ENCODE measurements around the gene SCGN.

Gene SCGN

DNA sequence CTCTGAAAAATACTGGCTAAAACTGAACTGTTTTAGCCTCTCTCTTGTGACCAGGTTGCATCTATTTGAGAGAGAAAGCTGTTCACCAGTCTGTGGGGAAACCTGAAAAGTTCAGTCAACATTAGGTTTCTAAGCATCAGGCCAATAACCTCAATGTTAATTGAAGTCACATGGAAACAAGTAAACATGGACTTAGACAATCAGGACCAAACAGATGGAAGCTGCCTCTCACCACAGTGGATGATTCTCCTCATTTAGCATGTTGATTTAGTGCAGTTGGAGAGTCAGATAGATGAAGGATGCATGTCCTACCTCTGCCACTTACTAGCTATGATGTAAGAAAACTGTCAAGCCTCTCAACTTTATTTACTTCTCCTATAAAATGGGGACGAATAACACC, 18.2 kb downstream of the SCGN start:
- H3K9ac ChIP-seq (ENCODE audit: low read depth, low read length): no peak overlapping the region
- no peaks in the 10 kb centered on the region for H3K27me3 ChIP-seq (ENCODE audit: control insufficient read depth, insufficient read depth, low read length)
- no peaks in the 10 kb centered on the region for H3K4me1 ChIP-seq (ENCODE audit: control insufficient read depth, insufficient read depth, low read length)
- H3K9me3 ChIP-seq (ENCODE audit: control insufficient read depth, insufficient read depth, low read length): no peaks in the 10 kb centered on the region
- H3K36me3 ChIP-seq (ENCODE audit: control insufficient read depth, insufficient read depth, low read length): no peaks in the 10 kb centered on the region
- H3K4me3 ChIP-seq (ENCODE audit: low read depth, low read length): no peak overlapping the region

GRCh38 chr6:25670793-25671513, 18.9 kb downstream of the SCGN start:
- Histone ChIP-seq H3K4me3 (ENCODE audit: low read depth, low read length) (no peak overlapping the region), H3K27me3 (ENCODE audit: control insufficient read depth, insufficient read depth, low read length) (no peaks in the 10 kb centered on the region), H3K9ac (ENCODE audit: low read depth, low read length) (no peak overlapping the region), H3K9me3 (ENCODE audit: control insufficient read depth, insufficient read depth, low read length) (no peaks in the 10 kb centered on the region), H3K36me3 (ENCODE audit: control insufficient read depth, insufficient read depth, low read length) (no peaks in the 10 kb centered on the region), H3K4me1 (ENCODE audit: control insufficient read depth, insufficient read depth, low read length) (no peaks in the 10 kb centered on the region)

DNA sequence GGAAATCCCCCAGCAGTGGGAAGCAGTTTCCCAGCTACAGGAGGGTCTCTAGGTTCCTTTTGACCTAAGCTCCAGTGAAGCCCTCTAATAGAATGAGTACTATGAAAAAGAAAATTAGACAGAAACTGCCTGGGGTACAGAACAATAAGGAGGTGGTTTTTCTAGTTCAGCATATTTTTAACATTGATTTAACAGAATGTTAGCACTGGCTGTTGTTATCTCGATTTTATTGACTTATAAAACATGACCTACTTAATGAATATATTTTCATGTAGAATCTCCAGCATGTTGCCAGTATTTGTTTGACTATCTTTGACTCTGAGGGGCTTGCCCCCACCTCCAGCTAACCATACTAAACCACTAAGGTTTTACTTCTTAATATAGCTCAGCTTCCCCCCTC, 19.6 kb downstream of the SCGN start:
- no peak overlapping the region for H3K4me3 ChIP-seq (ENCODE audit: low read depth, low read length)
- no peak overlapping the region for H3K9ac ChIP-seq (ENCODE audit: low read depth, low read length)
- no peaks in the 10 kb centered on the region for H3K9me3 ChIP-seq (ENCODE audit: control insufficient read depth, insufficient read depth, low read length)
- H3K27me3 ChIP-seq (ENCODE audit: control insufficient read depth, insufficient read depth, low read length): no peaks in the 10 kb centered on the region
- no peaks in the 10 kb centered on the region for H3K4me1 ChIP-seq (ENCODE audit: control insufficient read depth, insufficient read depth, low read length)
- no peaks in the 10 kb centered on the region for H3K36me3 ChIP-seq (ENCODE audit: control insufficient read depth, insufficient read depth, low read length)

- Histone ChIP-seq H3K9me3 (ENCODE audit: control insufficient read depth, insufficient read depth, low read length) (no peaks in the 10 kb centered on the region), H3K27me3 (ENCODE audit: control insufficient read depth, insufficient read depth, low read length) (no peaks in the 10 kb centered on the region), H3K9ac (ENCODE audit: low read depth, low read length) (no peak overlapping the region), H3K36me3 (ENCODE audit: control insufficient read depth, insufficient read depth, low read length) (no peaks in the 10 kb centered on the region), H3K4me1 (ENCODE audit: control insufficient read depth, insufficient read depth, low read length) (no peaks in the 10 kb centered on the region), H3K4me3 (ENCODE audit: low read depth, low read length) (no peak overlapping the region)
Observed at GRCh38 chr6:25675167-25675566, 23.2 kb downstream of the SCGN start.

GRCh38 chr6:25676775-25677174, 24.8 kb downstream of the SCGN start:
- Histone ChIP-seq H3K9ac (ENCODE audit: low read depth, low read length) (no peak overlapping the region), H3K4me3 (ENCODE audit: low read depth, low read length) (no peak overlapping the region), H3K36me3 (ENCODE audit: control insufficient read depth, insufficient read depth, low read length) (no peaks in the 10 kb centered on the region), H3K27me3 (ENCODE audit: control insufficient read depth, insufficient read depth, low read length) (no peaks in the 10 kb centered on the region), H3K9me3 (ENCODE audit: control insufficient read depth, insufficient read depth, low read length) (no peaks in the 10 kb centered on the region), H3K4me1 (ENCODE audit: control insufficient read depth, insufficient read depth, low read length) (no peaks in the 10 kb centered on the region)

- Histone ChIP-seq H3K36me3 (ENCODE audit: control insufficient read depth, insufficient read depth, low read length) (no peaks in the 10 kb centered on the region), H3K4me3 (ENCODE audit: low read depth, low read length) (no peak overlapping the region), H3K27me3 (ENCODE audit: control insufficient read depth, insufficient read depth, low read length) (no peaks in the 10 kb centered on the region), H3K9ac (ENCODE audit: low read depth, low read length) (no peak overlapping the region), H3K4me1 (ENCODE audit: control insufficient read depth, insufficient read depth, low read length) (no peaks in the 10 kb centered on the region), H3K9me3 (ENCODE audit: control insufficient read depth, insufficient read depth, low read length) (no peaks in the 10 kb centered on the region)
Observed at GRCh38 chr6:25681848-25682247, 29.8 kb downstream of the SCGN start.

GRCh38 chr6:25682324-25682723, 30.3 kb downstream of the SCGN start:
- H3K27me3 ChIP-seq (ENCODE audit: control insufficient read depth, insufficient read depth, low read length): no peaks in the 10 kb centered on the region
- no peak overlapping the region for H3K9ac ChIP-seq (ENCODE audit: low read depth, low read length)
- H3K9me3 ChIP-seq (ENCODE audit: control insufficient read depth, insufficient read depth, low read length): no peaks in the 10 kb centered on the region
- H3K4me3 ChIP-seq (ENCODE audit: low read depth, low read length): no peak overlapping the region
- H3K4me1 ChIP-seq (ENCODE audit: control insufficient read depth, insufficient read depth, low read length): no peaks in the 10 kb centered on the region
- H3K36me3 ChIP-seq (ENCODE audit: control insufficient read depth, insufficient read depth, low read length): no peaks in the 10 kb centered on the region

DNA sequence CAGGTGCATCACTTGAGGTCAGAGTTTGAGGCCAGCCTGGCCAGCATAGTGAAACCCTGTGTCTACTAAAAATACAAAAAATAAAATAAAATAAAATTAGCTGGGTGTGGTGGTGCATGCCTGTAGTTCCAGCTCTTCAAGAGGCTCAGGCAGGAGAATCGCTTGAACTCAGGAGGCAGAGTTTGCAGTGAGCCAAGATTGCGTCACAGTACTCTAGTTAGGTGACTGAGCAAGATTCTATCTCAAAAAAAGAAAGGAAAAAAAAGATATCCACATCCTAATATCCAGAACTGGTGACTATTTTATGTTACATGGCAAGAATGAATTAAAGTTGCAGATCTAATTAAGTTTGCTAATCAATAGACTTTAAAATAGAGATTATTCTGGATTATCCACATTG, 32.5 kb downstream of the SCGN start:
- Histone ChIP-seq H3K36me3 (ENCODE audit: control insufficient read depth, insufficient read depth, low read length) (no peaks in the 10 kb centered on the region), H3K4me1 (ENCODE audit: control insufficient read depth, insufficient read depth, low read length) (no peaks in the 10 kb centered on the region), H3K9ac (ENCODE audit: low read depth, low read length) (no peak overlapping the region), H3K9me3 (ENCODE audit: control insufficient read depth, insufficient read depth, low read length) (no peaks in the 10 kb centered on the region), H3K27me3 (ENCODE audit: control insufficient read depth, insufficient read depth, low read length) (no peaks in the 10 kb centered on the region), H3K4me3 (ENCODE audit: low read depth, low read length) (no peak overlapping the region)

GRCh38 chr6:25685251-25685650, 33.2 kb downstream of the SCGN start:
- no peaks in the 10 kb centered on the region for H3K27me3 ChIP-seq (ENCODE audit: control insufficient read depth, insufficient read depth, low read length)
- no peaks in the 10 kb centered on the region for H3K36me3 ChIP-seq (ENCODE audit: control insufficient read depth, insufficient read depth, low read length)
- no peaks in the 10 kb centered on the region for H3K4me1 ChIP-seq (ENCODE audit: control insufficient read depth, insufficient read depth, low read length)
- no peak overlapping the region for H3K4me3 ChIP-seq (ENCODE audit: low read depth, low read length)
- H3K9me3 ChIP-seq (ENCODE audit: control insufficient read depth, insufficient read depth, low read length): no peaks in the 10 kb centered on the region
- H3K9ac ChIP-seq (ENCODE audit: low read depth, low read length): no peak overlapping the region

GRCh38 chr6:25685896-25686295, 33.9 kb downstream of the SCGN start:
- Histone ChIP-seq H3K4me1 (ENCODE audit: control insufficient read depth, insufficient read depth, low read length) (no peaks in the 10 kb centered on the region), H3K9me3 (ENCODE audit: control insufficient read depth, insufficient read depth, low read length) (no peaks in the 10 kb centered on the region), H3K36me3 (ENCODE audit: control insufficient read depth, insufficient read depth, low read length) (no peaks in the 10 kb centered on the region), H3K9ac (ENCODE audit: low read depth, low read length) (no peak overlapping the region), H3K27me3 (ENCODE audit: control insufficient read depth, insufficient read depth, low read length) (no peaks in the 10 kb centered on the region), H3K4me3 (ENCODE audit: low read depth, low read length) (no peak overlapping the region)

- H3K27me3 ChIP-seq (ENCODE audit: control insufficient read depth, insufficient read depth, low read length): no peaks in the 10 kb centered on the region
- H3K9me3 ChIP-seq (ENCODE audit: control insufficient read depth, insufficient read depth, low read length): no peaks in the 10 kb centered on the region
- H3K4me1 ChIP-seq (ENCODE audit: control insufficient read depth, insufficient read depth, low read length): no peaks in the 10 kb centered on the region
- H3K9ac ChIP-seq (ENCODE audit: low read depth, low read length): no peak overlapping the region
- no peaks in the 10 kb centered on the region for H3K36me3 ChIP-seq (ENCODE audit: control insufficient read depth, insufficient read depth, low read length)
- H3K4me3 ChIP-seq (ENCODE audit: low read depth, low read length): no peak overlapping the region
Observed at GRCh38 chr6:25686856-25687255, 34.8 kb downstream of the SCGN start.

DNA sequence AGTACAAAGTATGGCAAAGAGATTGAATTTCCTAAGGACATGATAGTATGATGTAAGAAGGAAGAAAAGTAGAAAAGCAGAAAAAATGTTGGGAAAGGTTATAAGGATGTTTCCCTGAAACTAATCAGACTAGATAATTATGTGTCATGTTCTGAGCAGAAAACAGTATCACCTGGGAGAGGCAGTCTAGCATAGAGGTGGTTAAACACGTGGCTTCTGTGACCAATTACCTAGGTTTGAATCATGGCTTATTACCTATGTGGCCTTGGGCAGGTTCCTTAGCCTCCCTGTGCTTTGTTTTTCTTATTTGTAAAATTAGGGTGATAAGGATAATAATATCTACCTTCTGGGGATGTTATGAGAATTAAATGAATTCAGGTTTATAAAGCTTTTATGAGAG, 38.0 kb downstream of the SCGN start:
- Histone ChIP-seq H3K4me1 (ENCODE audit: control insufficient read depth, insufficient read depth, low read length) (no peaks in the 10 kb centered on the region), H3K4me3 (ENCODE audit: low read depth, low read length) (no peak overlapping the region), H3K27me3 (ENCODE audit: control insufficient read depth, insufficient read depth, low read length) (no peaks in the 10 kb centered on the region), H3K9ac (ENCODE audit: low read depth, low read length) (no peak overlapping the region), H3K36me3 (ENCODE audit: control insufficient read depth, insufficient read depth, low read length) (no peaks in the 10 kb centered on the region), H3K9me3 (ENCODE audit: control insufficient read depth, insufficient read depth, low read length) (no peaks in the 10 kb centered on the region)
